Measurements from ENCODE around the gene OR5V1. TPM values are rescaled to one million over a fixed set of nuclear protein-coding genes. Genes with fewer than 3 reads are reported as not detected.

Gene OR5V1
- total and polyA plus RNA-seq, 2 of the 4 experiments (the other 2 are of a cell fraction), result not detected

DNA sequence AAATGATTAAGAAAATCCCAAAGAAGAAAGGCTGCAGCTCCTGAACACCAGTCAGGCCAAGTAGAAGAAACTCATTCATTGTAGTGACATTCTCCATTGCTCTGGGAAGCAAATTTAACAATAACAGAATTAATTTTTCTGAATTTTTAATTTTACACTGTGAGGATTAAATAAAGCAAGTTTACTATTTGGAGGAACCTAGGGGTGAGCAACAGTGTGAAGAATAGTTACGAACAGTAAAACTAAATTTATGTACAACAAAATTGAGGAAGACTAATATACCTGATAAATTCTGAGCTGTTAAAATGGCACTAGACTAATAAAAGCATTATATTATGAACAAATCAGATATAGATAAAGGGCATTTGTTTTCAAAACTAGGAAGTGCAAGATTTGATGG lies 6.5 kb upstream of the OR5V1 start, which contains the start of gene OR12D3:
TSS of gene OR12D3 (minus strand) at position 101 of the 400 bp plus-strand sequence. CDS start at position 97, 4 bp downstream.
- Histone ChIP-seq H2BK120ac (ENCODE audit: low read depth, low read length) (no peak within 1 kb of the TSS), H3K4me3 (ENCODE audit: insufficient read depth, low read depth, low read length) (no peak within 1 kb of the TSS), H3K9me1 (ENCODE audit: insufficient read depth, low read length) (no peaks in the 10 kb centered on the region), H3K9me3 (ENCODE audit: control insufficient read depth, insufficient read depth, low read length) (peaks cover 8% of the 10 kb centered on the region; the same call in 1 of the 2 replicates), H2AFZ (replicated peaks; ENCODE audit: low read length, poor library complexity) (no peak within 1 kb of the TSS), H3K14ac (replicated peaks; ENCODE audit: low read depth, low read length) (no peak within 1 kb of the TSS), H3K36me3 (ENCODE audit: control insufficient read depth, insufficient read depth, low read length) (no peaks in the 10 kb centered on the region), H2BK15ac (ENCODE audit: low read depth, low read length) (no peak within 1 kb of the TSS), H3K27me3 (ENCODE audit: control insufficient read depth, insufficient read depth, low read length) (no peaks in the 10 kb centered on the region), H3K56ac (ENCODE audit: extremely low read depth, insufficient read depth, low read length) (no peak within 1 kb of the TSS), H2BK20ac (ENCODE audit: low read depth, low read length) (no peak within 1 kb of the TSS), H4K5ac (ENCODE audit: low read depth, low read length) (no peak within 1 kb of the TSS), H3K27ac (ENCODE audit: insufficient read depth, low read length) (no peak within 1 kb of the TSS), H2BK5ac (ENCODE audit: low read depth, low read length, poor library complexity, severe bottlenecking) (no peak within 1 kb of the TSS), H3K4me2 (ENCODE audit: low read depth, low read length) (no peak within 1 kb of the TSS), H3K4ac (ENCODE audit: low read depth, low read length) (no peak within 1 kb of the TSS), H4K91ac (ENCODE audit: insufficient read depth, low read depth, low read length) (no peak within 1 kb of the TSS), H3K9ac (ENCODE audit: low read depth, low read length) (no peak within 1 kb of the TSS), H4K20me1 (ENCODE audit: insufficient read depth, low read length) (no peaks in the 10 kb centered on the region), H3K23ac (ENCODE audit: low read depth, low read length) (no peak within 1 kb of the TSS), H2AK9ac (replicated peaks; ENCODE audit: low read depth, low read length, poor library complexity) (no peak within 1 kb of the TSS), H2AK5ac (ENCODE audit: low read depth, low read length) (no peak within 1 kb of the TSS), H3K18ac (ENCODE audit: low read depth, low read length) (no peak within 1 kb of the TSS), H3K4me1 (ENCODE audit: control insufficient read depth, insufficient read depth, low read length) (no peaks in the 10 kb centered on the region), H4K8ac (ENCODE audit: low read depth in 2 of 2, low read length in 2 of 2) (no peak within 1 kb of the TSS), H3K79me1 (ENCODE audit: low read depth in 1 of 2, low read length in 2 of 2) (no peaks in the 10 kb centered on the region)
- intact Hi-C loops (cut with micrococcal nuclease) (no loop called here), dilution Hi-C loops (cut with HindIII; ENCODE audit: low sequenced_read_pairs, unreplicated experiment) (no loop called here), in situ Hi-C loops (cut with MboI; ENCODE audit: low sequenced_read_pairs) (no loop called here)
- no peak for TF ChIP-seq CHD1 (IDR thresholded peaks at IDR 0.05; ENCODE audit: low read depth, low read length)
- TF ChIP-seq FOS (IDR thresholded peaks at IDR 0.05; ENCODE audit: low read depth, low read length), result no peak
- no peak for TF ChIP-seq MAFK (IDR thresholded peaks at IDR 0.05; ENCODE audit: low read depth, low read length)
- TF ChIP-seq CEBPB (IDR thresholded peaks at IDR 0.05; ENCODE audit: low read depth, low read length), result no peak
- TF ChIP-seq, protein P1, sequence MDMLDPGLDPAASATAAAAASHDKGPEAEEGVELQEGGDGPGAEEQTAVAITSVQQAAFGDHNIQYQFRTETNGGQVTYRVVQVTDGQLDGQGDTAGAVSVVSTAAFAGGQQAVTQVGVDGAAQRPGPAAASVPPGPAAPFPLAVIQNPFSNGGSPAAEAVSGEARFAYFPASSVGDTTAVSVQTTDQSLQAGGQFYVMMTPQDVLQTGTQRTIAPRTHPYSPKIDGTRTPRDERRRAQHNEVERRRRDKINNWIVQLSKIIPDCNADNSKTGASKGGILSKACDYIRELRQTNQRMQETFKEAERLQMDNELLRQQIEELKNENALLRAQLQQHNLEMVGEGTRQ (IDR thresholded peaks at IDR 0.05; ENCODE audit: low read depth, low read length), result no peak
- TF ChIP-seq, protein P2, sequence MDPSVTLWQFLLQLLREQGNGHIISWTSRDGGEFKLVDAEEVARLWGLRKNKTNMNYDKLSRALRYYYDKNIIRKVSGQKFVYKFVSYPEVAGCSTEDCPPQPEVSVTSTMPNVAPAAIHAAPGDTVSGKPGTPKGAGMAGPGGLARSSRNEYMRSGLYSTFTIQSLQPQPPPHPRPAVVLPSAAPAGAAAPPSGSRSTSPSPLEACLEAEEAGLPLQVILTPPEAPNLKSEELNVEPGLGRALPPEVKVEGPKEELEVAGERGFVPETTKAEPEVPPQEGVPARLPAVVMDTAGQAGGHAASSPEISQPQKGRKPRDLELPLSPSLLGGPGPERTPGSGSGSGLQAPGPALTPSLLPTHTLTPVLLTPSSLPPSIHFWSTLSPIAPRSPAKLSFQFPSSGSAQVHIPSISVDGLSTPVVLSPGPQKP (IDR thresholded peaks at IDR 0.05; ENCODE audit: borderline replicate concordance, low read depth, low read length), result no peak
- TF ChIP-seq MXI1 (IDR thresholded peaks at IDR 0.05; ENCODE audit: borderline replicate concordance, low read depth, low read length), result no peak
- TF ChIP-seq POLR2A (IDR thresholded peaks at IDR 0.05; ENCODE audit: low read depth, low read length), result no peak
- TF ChIP-seq MAZ (IDR thresholded peaks at IDR 0.05; ENCODE audit: borderline replicate concordance, low read depth, low read length), result no peak
- TF ChIP-seq RFX5 (IDR thresholded peaks at IDR 0.05; ENCODE audit: low read depth, low read length), result no peak
- TF ChIP-seq RAD21 (IDR thresholded peaks at IDR 0.05; ENCODE audit: low read length), result no peak
- TF ChIP-seq SMC3 (IDR thresholded peaks at IDR 0.05; ENCODE audit: low read depth, low read length), result no peak
- no peak for TF ChIP-seq BHLHE40 (IDR thresholded peaks at IDR 0.05; ENCODE audit: low read depth, low read length)
- TF ChIP-seq NFE2L2 (IDR thresholded peaks at IDR 0.05; ENCODE audit: low read depth, low read length), result no peak
- TF ChIP-seq RCOR1 (IDR thresholded peaks at IDR 0.05; ENCODE audit: insufficient replicate concordance, low read length), result no peak
- TF ChIP-seq, protein P3, sequence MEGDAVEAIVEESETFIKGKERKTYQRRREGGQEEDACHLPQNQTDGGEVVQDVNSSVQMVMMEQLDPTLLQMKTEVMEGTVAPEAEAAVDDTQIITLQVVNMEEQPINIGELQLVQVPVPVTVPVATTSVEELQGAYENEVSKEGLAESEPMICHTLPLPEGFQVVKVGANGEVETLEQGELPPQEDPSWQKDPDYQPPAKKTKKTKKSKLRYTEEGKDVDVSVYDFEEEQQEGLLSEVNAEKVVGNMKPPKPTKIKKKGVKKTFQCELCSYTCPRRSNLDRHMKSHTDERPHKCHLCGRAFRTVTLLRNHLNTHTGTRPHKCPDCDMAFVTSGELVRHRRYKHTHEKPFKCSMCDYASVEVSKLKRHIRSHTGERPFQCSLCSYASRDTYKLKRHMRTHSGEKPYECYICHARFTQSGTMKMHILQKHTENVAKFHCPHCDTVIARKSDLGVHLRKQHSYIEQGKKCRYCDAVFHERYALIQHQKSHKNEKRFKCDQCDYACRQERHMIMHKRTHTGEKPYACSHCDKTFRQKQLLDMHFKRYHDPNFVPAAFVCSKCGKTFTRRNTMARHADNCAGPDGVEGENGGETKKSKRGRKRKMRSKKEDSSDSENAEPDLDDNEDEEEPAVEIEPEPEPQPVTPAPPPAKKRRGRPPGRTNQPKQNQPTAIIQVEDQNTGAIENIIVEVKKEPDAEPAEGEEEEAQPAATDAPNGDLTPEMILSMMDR (conservative IDR thresholded peaks at IDR 0.05; ENCODE audit: low read depth, low read length), result no peak
- BruUV-seq (replicated peaks), result no TSS peak
- ATAC-seq (ENCODE audit: low read depth), result no peak
- DNase-seq, result no peak
- POLR2A ChIA-PET (ENCODE audit: unreplicated experiment), result no interaction called here
- no CpG with 5 or more reads among the region's 1 CpG for WGBS, 2 experiments (ENCODE audit: extremely low coverage in 2 of 2, insufficient read length in 1 of 2)
- CTCF ChIA-PET, result no interaction called here
